ENCODE results near the gene FLOT2.

The FLOT2 gene

GRCh38 chr17:28871056-28871579, 26.4 kb downstream of the FLOT2 start:
- H3K4me3 ChIP-seq (ENCODE audit: low read depth, low read length): no peak overlapping the region
- no peak for TF ChIP-seq CTCF (IDR thresholded peaks at IDR 0.05; ENCODE audit: control insufficient read depth, extremely low read depth, insufficient read depth)
- DNase-seq (ENCODE audit: low read depth): no peak

- no peak for TF ChIP-seq CTCF (IDR thresholded peaks at IDR 0.05; ENCODE audit: control insufficient read depth, extremely low read depth, insufficient read depth)
- H3K4me3 ChIP-seq (ENCODE audit: low read depth, low read length): no peak overlapping the region
- no peak for DNase-seq (ENCODE audit: low read depth)
Measured at GRCh38 chr17:28867276-28867675, 30.3 kb downstream of the FLOT2 start.

- no peak for TF ChIP-seq CTCF (IDR thresholded peaks at IDR 0.05; ENCODE audit: control insufficient read depth, extremely low read depth, insufficient read depth)
- H3K4me3 ChIP-seq (ENCODE audit: low read depth, low read length): no peak overlapping the region
- DNase-seq (ENCODE audit: low read depth): no peak
Measured at GRCh38 chr17:28865946-28866752, 31.4 kb downstream of the FLOT2 start.

- DNase-seq (ENCODE audit: low read depth): no peak
- H3K4me3 ChIP-seq (ENCODE audit: low read depth, low read length): no peak overlapping the region
- TF ChIP-seq CTCF (IDR thresholded peaks at IDR 0.05; ENCODE audit: control insufficient read depth, extremely low read depth, insufficient read depth): no peak
Measured at GRCh38 chr17:28864991-28865849, 32.3 kb downstream of the FLOT2 start.

GRCh38 chr17:28863953-28864352, 33.6 kb downstream of the FLOT2 start:
- no peak overlapping the region for H3K4me3 ChIP-seq (ENCODE audit: low read depth, low read length)
- no peak for DNase-seq (ENCODE audit: low read depth)
- no peak for TF ChIP-seq CTCF (IDR thresholded peaks at IDR 0.05; ENCODE audit: control insufficient read depth, extremely low read depth, insufficient read depth)

- no peak overlapping the region for H3K4me3 ChIP-seq (ENCODE audit: low read depth, low read length)
- no peak for TF ChIP-seq CTCF (IDR thresholded peaks at IDR 0.05; ENCODE audit: control insufficient read depth, extremely low read depth, insufficient read depth)
- DNase-seq (ENCODE audit: low read depth): no peak
Measured at GRCh38 chr17:28862561-28862960, 35.0 kb downstream of the FLOT2 start.

All from LNCaP clone FGC (cell line).